Hematopoietic multipotent progenitor cell treated with erythropoietin and hydrocortisone succinate and interleukin-3 and kit ligand, for 4 days (in vitro differentiated cells): Measurements from ENCODE around the gene CD300A.

Experiments used
- DNase-seq: peaks from one replicate; pipeline ENCODE4 v3.0.0-alpha.2; 2015

Gene CD300A

DNA sequence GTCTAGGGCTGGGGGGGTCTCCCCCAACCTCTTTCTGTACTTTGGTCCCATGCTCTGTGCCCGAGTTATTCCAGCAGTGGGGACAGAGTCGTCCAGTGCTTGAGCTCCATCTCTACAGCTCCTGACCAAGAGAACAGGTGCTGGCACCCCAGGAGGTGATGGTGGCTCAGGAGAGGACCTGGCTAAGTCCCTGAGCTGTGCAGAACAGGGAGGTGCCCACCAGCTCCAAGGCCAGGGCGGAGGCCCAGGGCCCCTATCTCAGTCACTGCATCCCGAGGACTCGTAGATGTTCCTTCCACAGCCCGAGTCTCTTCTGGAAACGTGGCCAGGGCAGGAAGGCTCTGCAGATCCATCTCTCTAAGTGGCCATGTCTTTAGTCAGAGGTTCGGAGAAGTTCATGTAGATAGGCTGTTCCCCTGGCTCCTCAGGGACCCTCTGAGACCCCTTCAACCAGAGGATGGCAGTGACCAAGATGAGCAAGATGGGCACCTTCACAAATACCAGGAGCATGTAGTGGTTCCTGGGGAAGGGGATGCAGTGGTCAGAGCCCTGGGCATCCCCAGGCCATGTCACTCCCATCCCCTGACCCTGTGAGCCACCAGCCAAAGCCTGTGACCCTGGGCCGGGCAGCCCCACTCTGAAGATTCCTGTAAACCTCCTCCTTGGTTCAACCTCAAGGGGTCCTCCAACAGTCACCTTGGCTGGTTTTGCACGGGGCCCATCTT is 56.1 kb downstream of the CD300A start:
- no peak for DNase-seq

DNA sequence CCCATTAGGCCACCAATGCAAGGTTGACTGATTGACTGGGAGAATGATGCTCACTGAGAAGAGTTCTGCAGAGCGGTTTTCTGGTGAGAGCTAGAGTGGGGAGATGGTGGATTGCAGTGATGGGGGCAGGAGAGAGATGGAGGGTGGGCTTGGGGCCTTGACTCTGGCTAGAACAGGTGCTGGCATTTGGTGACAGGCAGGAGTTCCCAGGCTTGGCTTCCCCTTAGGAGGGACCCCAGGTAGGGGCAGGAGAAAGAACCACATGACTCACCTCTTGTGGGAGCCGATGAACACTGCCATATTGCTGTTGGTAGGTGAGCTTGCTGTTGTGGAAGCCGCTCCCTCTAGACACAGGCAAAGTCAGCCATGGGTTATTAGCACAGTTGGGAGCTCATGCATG is 56.9 kb downstream of the CD300A start:
- DNase-seq: no peak

DNA sequence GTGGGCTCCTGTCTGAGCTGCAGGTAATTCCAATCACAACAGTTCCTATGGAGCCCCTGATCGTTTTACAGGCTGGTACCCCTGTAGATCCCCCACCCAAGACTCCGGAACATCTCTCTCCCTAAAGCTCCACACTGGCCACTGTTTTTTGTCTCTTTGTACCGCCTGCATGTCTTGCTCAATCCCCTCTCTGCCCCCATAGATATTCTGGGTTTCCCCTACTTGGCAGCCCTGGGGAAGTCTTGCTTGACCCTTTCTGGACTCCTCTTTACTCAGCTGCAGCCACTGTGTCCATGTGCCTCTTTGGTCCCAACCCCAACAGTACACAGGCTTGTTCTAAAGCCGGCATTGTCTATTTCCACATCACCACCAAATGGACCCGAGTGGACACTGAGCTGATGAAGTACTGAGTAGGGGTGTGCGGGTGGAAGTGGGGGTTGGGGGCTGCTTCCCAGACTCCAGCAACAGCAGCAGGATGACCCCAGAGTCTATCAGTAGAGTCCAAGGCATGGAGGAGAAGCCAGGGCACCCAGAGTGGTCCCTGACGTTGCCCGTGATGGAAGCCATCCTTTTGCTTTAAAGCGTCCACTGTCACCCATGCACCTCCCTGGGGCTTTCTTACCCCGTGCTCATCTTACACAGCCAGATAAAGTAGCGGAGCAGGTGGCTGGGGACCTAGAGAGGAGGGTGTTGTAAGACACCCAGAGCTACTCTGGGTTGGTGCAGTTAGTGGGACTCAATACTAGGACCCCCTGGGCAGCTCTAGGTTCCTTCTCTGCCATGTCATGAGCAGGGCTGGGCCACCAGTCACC is 58.4 kb downstream of the CD300A start:
- DNase-seq: no peak

DNA sequence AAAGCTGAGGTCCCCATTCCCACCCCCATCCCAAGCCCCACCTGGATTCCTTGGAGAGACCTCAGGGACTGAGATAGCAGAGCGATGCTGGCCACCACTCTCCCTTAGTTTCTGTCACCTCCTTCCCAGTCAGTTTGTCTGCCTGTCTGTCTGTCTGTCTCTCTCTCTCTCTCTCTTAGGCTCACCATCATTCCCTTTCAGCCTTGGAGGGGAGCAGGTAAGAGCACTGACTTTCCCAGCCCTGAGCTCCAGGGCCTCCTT is 59.0 kb downstream of the CD300A start:
- DNase-seq: no peak

DNA sequence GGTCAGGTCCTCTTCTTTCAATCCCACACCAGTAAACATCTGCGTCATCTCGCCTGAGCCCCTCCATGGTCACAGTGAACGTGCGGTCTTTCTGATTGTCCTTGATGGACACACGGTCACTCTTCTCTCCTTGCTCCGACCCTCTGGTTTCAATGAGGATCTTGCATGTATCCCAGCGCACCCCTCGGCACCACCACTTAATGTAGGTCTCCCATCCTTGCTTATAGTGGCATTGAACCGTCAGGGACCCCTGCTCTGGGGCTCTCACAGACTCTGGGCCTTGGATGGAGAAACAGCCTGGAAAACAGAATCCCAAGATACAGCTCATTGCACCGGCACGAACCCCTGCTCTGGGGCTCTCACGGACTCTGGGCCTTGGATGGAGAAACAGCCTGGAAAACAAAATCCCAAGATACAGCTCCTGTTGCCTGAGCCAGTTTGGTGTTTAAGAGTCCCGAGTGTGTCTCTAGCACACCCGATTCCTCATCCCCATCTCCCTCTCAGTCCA is 59.4 kb downstream of the CD300A start:
- DNase-seq: no peak

DNA sequence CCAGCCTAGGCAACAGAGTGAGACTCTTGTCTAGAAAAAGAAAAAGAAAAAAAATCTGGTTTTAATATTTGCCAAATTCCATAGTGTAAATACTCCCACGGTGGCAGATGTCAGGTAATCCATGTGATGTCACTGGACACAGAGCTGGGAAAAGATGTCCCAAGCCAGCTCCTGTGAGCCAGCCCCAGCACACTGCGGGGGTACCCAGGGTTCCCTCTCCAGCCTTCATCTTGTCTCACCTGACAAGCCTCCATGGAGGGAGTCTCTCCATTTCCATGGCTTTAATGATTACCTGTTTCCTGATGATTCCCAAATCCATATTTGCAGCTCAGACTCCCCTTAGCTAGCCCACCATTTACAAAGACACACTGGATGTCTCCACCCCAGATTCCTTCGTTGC is 60.2 kb downstream of the CD300A start:
- no peak for DNase-seq

DNA sequence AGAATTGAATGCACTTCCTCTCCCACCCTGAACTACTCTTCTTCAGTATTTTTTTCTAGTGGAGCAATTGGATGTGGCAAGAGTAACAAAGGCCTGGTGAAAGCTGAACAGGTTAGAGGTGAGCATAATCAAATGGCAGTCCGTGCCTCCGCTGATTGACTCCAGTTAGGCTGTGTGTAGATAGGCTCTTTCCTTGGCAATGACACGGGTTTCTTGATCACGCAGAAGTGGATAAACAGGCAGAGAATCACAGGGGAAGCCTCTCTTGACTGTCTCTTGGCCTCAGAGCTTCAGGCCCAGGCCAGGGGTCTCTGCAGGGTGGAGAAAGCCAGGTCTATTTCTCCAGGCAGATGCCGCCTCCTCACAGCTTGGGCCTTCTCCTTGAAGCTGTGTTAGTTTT is 60.6 kb downstream of the CD300A start:
- no peak for DNase-seq

DNA sequence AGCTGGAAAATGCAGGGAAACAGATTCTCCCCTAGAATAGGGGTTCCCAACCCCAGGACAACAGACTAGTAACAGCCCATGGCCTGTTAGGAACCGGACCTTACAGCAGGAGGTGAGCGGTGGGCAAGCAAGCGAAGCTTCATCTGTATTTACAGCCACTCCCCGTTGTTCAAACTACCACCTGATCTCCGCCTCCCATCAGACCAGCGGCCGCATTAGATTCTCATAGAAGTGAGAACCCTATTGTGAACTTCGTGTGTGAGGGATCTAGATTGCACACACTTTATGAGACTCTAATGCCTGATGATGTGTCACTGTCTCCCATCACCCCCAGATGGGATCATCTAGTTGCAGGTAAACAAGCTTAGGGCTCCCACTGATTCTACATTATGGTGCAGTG is 61.3 kb downstream of the CD300A start:
- no peak for DNase-seq

DNA sequence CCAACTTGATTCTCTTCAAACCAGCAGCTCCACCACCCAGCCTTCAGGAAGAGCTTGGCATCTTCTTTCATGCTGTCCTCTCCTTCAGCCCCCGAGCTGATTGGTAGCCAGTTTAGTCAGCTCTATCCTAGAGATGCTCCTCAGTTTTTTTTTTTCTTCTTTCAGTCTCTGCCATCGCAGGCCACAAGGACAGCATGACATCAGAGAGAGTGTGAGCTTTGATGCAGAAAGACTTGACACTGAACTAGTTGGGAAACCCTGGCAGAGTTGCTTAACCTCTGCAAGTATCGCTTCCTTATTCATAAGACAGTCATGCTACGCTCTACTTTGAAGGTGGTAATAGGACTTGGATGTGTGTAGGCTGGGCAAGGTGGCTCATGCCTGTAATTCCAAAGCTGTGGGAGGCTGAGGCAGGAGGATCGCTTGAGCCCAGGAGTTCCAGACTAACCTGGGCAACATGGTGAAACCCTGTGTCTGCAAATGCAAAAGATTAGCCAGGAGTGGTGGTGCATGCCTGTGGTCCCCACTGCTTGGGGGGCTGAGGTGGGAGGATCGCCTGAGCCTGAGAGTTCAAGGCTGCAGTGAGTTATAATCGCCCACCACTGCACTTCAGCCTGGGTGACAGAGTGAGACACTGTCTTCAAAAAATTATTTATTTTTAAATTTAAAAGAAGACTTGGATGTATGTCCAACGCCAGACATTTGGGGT is 62.2 kb downstream of the CD300A start:
- peak; percentile 82 for DNase-seq

DNA sequence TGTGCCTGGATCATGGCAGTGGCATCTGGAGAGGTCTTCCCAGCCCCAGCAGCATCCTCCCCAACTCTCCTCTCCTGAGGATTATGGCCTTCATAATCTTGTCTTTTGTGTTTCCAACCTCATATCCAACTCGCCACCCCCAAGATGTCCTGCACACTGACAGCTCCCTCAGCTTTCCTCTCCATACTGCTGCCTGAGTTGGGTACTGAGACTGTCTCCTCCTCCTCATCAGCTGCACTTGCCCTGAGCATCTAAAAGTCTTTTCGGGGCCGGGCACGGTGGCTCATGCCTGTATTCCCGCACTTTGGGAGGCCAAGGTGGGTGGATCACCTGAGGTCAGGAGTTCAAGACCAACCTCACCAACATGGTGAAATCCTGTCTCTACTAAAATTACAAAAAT is 62.8 kb downstream of the CD300A start:
- DNase-seq: no peak

DNA sequence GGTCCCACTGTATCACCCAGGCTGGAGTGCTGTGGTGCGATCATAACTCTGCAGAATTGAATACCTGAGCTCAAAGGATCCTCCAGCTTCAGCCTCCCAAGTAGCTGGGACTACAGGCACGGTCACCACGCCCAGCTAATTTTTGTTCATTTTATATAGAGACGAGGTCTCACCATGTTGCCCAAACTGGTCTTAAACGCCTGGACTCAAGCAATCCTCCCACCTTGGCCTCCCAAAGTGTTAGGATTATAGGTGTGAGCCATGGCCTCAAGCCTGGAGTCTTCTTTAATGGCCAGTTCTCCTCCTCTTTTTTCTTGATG is 64.4 kb downstream of the CD300A start:
- no peak for DNase-seq

DNA sequence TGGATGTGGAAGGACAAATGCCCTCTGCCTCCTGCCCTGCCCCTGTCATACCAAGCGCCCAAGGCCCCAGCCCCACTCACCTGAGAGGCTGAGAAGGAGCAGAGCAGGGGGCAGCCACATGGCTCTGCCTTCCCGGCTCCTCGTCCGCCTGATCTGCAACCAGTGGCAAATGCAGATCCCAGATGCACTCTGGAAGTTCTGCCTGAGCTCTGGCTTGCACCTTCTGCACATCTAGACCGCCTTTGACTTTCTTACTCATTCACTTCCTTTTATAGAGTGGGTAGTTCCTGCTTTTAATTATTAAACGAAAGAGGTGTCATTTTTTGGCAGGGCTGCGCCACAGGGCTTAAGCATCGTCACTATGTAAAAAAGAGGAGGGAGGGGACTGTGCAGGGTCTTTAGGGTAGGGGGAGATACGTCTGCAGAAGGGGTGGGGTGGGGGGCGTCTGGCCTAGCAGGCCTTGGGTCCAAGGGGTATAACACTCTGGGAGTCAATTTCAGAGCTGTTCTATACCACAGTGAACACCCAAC is 64.9 kb downstream of the CD300A start, which contains the start of gene CD300LB:
Gene CD300LB, minus strand, starts transcription at position 245 of the 531 bp plus-strand sequence. Its CDS starts 125 bp downstream, at position 120.
- peak; percentile 41 for DNase-seq

DNA sequence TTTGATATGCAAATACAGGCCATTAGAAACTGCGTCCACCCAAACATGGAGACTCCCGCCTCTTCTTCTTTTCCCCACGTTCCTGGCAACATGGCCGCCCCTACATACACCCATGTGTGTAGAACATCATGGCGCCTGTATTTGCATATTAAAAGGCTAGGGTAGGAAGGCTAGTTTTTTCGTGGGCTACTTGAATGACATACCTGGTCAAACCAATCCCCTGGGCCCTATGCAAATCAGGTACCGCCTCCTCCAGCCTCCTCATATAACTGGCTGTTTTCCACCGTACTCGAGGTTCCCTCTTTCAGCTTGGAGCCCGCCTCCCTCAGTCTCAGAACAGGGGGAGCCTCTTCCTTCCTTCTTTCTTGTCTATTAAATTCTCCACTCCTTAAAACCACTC is 65.7 kb downstream of the CD300A start:
- DNase-seq: peak; percentile 98
